OCI-LY3 (cell line): Measurements from ENCODE around the gene ZNF516.

Experiments
- EZH2phosphoT487 ChIP-seq: fragments of 200-600 bp; shearing (Covaris generic); IDR thresholded peaks from 2 replicates; pipeline ENCODE4 v1.6.1; 2018; ENCODE audit warnings: antibody characterized with exemption, mixed run types, low read depth
- TF ChIP-seq, protein P1 (sequence below): fragments of 200-600, 300-600 bp; sonication (generic); IDR thresholded peaks from 2 replicates; pipeline ENCODE4 v1.5.1; 2014; ENCODE audit warnings: antibody characterized with exemption, low read length, low read depth

DNA sequence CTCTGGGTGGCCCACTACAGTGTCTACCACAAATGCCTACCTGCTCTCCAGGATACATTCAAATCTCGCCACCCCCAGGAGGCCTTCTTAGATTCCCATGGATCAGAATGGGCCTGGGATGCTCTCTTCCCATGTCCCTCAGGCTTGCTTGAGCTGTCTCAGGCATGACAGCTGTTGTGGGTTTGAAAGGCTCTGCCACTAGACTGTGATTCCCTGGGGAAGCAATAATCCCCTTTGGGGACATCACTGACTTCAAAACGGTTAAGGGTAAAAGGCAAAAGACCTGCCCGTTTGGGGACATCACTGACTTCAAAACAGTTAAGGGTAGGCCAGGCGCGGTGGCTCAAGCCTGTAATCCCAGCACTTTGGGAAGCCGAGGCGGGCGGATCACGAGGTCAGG is 35.8 kb upstream of the ZNF516 start:
- TF ChIP-seq, protein P1, sequence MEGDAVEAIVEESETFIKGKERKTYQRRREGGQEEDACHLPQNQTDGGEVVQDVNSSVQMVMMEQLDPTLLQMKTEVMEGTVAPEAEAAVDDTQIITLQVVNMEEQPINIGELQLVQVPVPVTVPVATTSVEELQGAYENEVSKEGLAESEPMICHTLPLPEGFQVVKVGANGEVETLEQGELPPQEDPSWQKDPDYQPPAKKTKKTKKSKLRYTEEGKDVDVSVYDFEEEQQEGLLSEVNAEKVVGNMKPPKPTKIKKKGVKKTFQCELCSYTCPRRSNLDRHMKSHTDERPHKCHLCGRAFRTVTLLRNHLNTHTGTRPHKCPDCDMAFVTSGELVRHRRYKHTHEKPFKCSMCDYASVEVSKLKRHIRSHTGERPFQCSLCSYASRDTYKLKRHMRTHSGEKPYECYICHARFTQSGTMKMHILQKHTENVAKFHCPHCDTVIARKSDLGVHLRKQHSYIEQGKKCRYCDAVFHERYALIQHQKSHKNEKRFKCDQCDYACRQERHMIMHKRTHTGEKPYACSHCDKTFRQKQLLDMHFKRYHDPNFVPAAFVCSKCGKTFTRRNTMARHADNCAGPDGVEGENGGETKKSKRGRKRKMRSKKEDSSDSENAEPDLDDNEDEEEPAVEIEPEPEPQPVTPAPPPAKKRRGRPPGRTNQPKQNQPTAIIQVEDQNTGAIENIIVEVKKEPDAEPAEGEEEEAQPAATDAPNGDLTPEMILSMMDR = no peak
- no peak for TF ChIP-seq EZH2phosphoT487
